Neural progenitor cell (in vitro differentiated cells): ENCODE data around the gene ULK3. TPM values are rescaled to one million over a fixed set of nuclear protein-coding genes. Genes with fewer than 3 reads are reported as not detected.
A peak's percentile ranks its signal among the peaks of the same experiment; 100 is the strongest.

ENCODE experiments used
- DNase-seq: peaks from one replicate; pipeline ENCODE4 v3.0.0-alpha.2; 2016; ENCODE audit warnings: low spot score
- H2AFZ ChIP-seq: fragments of 200-600 bp; sonication (generic); replicated peaks from 2 replicates; pipeline ENCODE4 v1.6.1; 2016; ENCODE audit warnings: antibody characterized with exemption
- H3F3A ChIP-seq: fragments of 200-600 bp; sonication (generic); 2 replicates; pipeline ENCODE4 v1.6.1; 2016; ENCODE audit warnings: antibody characterized with exemption, low read depth
- H3K27ac ChIP-seq: fragments of 200-600 bp; sonication (generic); 2 replicates; pipeline ENCODE4 v1.5.1; 2016; ENCODE audit warnings: mild to moderate bottlenecking
- H3K27me3 ChIP-seq: fragments of 200-600 bp; sonication (generic); 2 replicates; pipeline ENCODE4 v1.6.1; 2016; ENCODE audit warnings: mild to moderate bottlenecking, moderate library complexity
- H3K36me3 ChIP-seq: fragments of 200-600 bp; sonication (generic); 2 replicates; pipeline ENCODE4 v1.5.1; 2016
- H3K4me1 ChIP-seq: fragments of 200-600 bp; sonication (generic); 2 replicates; pipeline ENCODE4 v1.6.1; 2016; ENCODE audit warnings: mixed run types
- H3K4me2 ChIP-seq: fragments of 200-600 bp; sonication (generic); 2 replicates; pipeline ENCODE4 v1.6.1; 2016
- H3K4me3 ChIP-seq: fragments of 200-600 bp; sonication (generic); 2 replicates; pipeline ENCODE4 v1.5.1; 2016
- H3K79me2 ChIP-seq: fragments of 200-600 bp; sonication (generic); 2 replicates; pipeline ENCODE4 v1.6.1; 2016; ENCODE audit warnings: low read depth
- H3K9ac ChIP-seq: fragments of 200-600 bp; sonication (generic); 2 replicates; pipeline ENCODE4 v1.6.1; 2016
- H3K9me3 ChIP-seq: fragments of 200-600 bp; sonication (generic); 2 replicates; pipeline ENCODE4 v1.5.1; 2016; ENCODE audit warnings: low read depth
- H4K20me1 ChIP-seq: fragments of 200-600 bp; sonication (generic); 2 replicates; pipeline ENCODE4 v1.6.1; 2016; ENCODE audit warnings: low read depth
- H3K27ac Mint-ChIP-seq: 3 replicates; pipeline ENCODE4 v1.8.0; 2021; ENCODE audit warnings: mixed read lengths
- H3K27me3 Mint-ChIP-seq: 2 replicates; pipeline ENCODE4 v1.8.0; 2022; ENCODE audit warnings: low read depth, mild to moderate bottlenecking, inconsistent platforms, moderate library complexity, mixed read lengths; ENCODE audit not compliant: insufficient read depth
- H3K36me3 Mint-ChIP-seq: 3 replicates; pipeline ENCODE4 v1.8.0; 2021; ENCODE audit warnings: mixed read lengths
- H3K4me1 Mint-ChIP-seq: 3 replicates; pipeline ENCODE4 v1.8.0; 2021; ENCODE audit warnings: mixed read lengths
- H3K4me3 Mint-ChIP-seq: 3 replicates; pipeline ENCODE4 v1.8.0; 2021; ENCODE audit warnings: mild to moderate bottlenecking, moderate library complexity, mixed read lengths
- H3K9me3 Mint-ChIP-seq: 3 replicates; pipeline ENCODE4 v1.8.0; 2020; ENCODE audit warnings: mixed read lengths
- CTCF ChIP-seq: fragments of 200-600 bp; sonication (generic); IDR thresholded peaks from 2 replicates; pipeline ENCODE4 v1.5.1; 2017; ENCODE audit warnings: antibody characterized with exemption, mild to moderate bottlenecking
- EZH2 ChIP-seq: fragments of 200-600 bp; sonication (generic); IDR thresholded peaks from 2 replicates; pipeline ENCODE4 v1.6.1; 2017; ENCODE audit warnings: antibody characterized with exemption, mild to moderate bottlenecking, moderate library complexity
- EZH2phosphoT487 ChIP-seq: fragments of 200-600 bp; sonication (generic); IDR thresholded peaks from 2 replicates; pipeline ENCODE4 v1.6.1; 2017; ENCODE audit warnings: antibody characterized with exemption
- total RNA-seq: library from RNA; depleted of rRNA; stranded (reverse); fragments of >200 nt; gene quantifications from 2 replicates; pipeline ENCODE4 v1.2.3, GENCODE V29; 2015; ENCODE audit warnings: low replicate concordance

ULK3 gene
- total RNA-seq, 1 donor from 2014 or later = 22.7 TPM

- DNase-seq = peak; percentile 83
- no peak within 1 kb of the TSS for H3K9ac ChIP-seq
- Mint-ChIP-seq H3K27ac (no peak within 1 kb of the TSS), H3K36me3 (no peaks in the 10 kb centered on the region), H3K9me3 (no peaks in the 10 kb centered on the region), H3K27me3 (peaks cover 47% of the 10 kb centered on the region), H3K4me3 (peak within 1 kb of the TSS; percentile 15), H3K4me1 (peaks cover 20% of the 10 kb centered on the region)
- peaks cover 12% of the 10 kb centered on the region for H3F3A ChIP-seq
- H2AFZ ChIP-seq = no peak within 1 kb of the TSS
- H3K4me2 ChIP-seq = peak within 1 kb of the TSS; percentile 59
- no peaks in the 10 kb centered on the region for H3K36me3 ChIP-seq
- peaks cover 19% of the 10 kb centered on the region for H3K4me1 ChIP-seq
- H4K20me1 ChIP-seq = peaks cover 27% of the 10 kb centered on the region
- no peaks in the 10 kb centered on the region for H3K79me2 ChIP-seq
- peaks cover 58% of the 10 kb centered on the region for H3K27me3 ChIP-seq
- H3K27ac ChIP-seq = no peak within 1 kb of the TSS
- H3K4me3 ChIP-seq = no peak within 1 kb of the TSS
- no peak for TF ChIP-seq CTCF
- no peaks in the 10 kb centered on the region for H3K9me3 ChIP-seq
Observed at GRCh38 chr15:74826364-74826819, 16.6 kb downstream of the ULK3 start, which contains the start of gene CPLX3. TSS of gene CPLX3 (plus strand) at chr15:74826627. CDS start at chr15:74826704, 77 bp downstream.

- peaks cover 30% of the 10 kb centered on the region for H4K20me1 ChIP-seq
- peaks cover 24% of the 10 kb centered on the region for H3K4me1 ChIP-seq
- Mint-ChIP-seq H3K9me3 (no peaks in the 10 kb centered on the region), H3K36me3 (no peaks in the 10 kb centered on the region), H3K27me3 (peaks cover 47% of the 10 kb centered on the region), H3K4me3 (no peak overlapping the region), H3K27ac (no peak overlapping the region), H3K4me1 (peaks cover 24% of the 10 kb centered on the region)
- H3K4me3 ChIP-seq = no peak overlapping the region
- no peak for TF ChIP-seq EZH2
- TF ChIP-seq CTCF = no peak
- TF ChIP-seq EZH2phosphoT487 = no peak
- no peaks in the 10 kb centered on the region for H3K36me3 ChIP-seq
- no peak overlapping the region for H3K27ac ChIP-seq
- no peaks in the 10 kb centered on the region for H3K79me2 ChIP-seq
- H2AFZ ChIP-seq = no peak overlapping the region
- peaks cover 58% of the 10 kb centered on the region for H3K27me3 ChIP-seq
- no peaks in the 10 kb centered on the region for H3K9me3 ChIP-seq
- H3F3A ChIP-seq = peaks cover 17% of the 10 kb centered on the region
- peak overlapping the region; percentile 59 for H3K4me2 ChIP-seq
- no peak overlapping the region for H3K9ac ChIP-seq
- DNase-seq = no peak
Observed at GRCh38 chr15:74825866-74826265, 17.1 kb downstream of the ULK3 start.

- peaks cover 41% of the 10 kb centered on the region for H3K27me3 Mint-ChIP-seq
- H3K9me3 ChIP-seq = no peaks in the 10 kb centered on the region
- no peak overlapping the region for H2AFZ ChIP-seq
- TF ChIP-seq EZH2 (no peak), CTCF (no peak), EZH2phosphoT487 (no peak)
- no peak overlapping the region for H3K9ac ChIP-seq
- H3K4me2 ChIP-seq = no peak overlapping the region
- H3K9me3 Mint-ChIP-seq = no peaks in the 10 kb centered on the region
- H3K36me3 ChIP-seq = no peaks in the 10 kb centered on the region
- peaks cover 22% of the 10 kb centered on the region for H3F3A ChIP-seq
- H3K36me3 Mint-ChIP-seq = no peaks in the 10 kb centered on the region
- peaks cover 28% of the 10 kb centered on the region for H3K4me1 Mint-ChIP-seq
- H3K79me2 ChIP-seq = no peaks in the 10 kb centered on the region
- H3K4me3 Mint-ChIP-seq = peak overlapping the region; percentile 16
- H4K20me1 ChIP-seq = peaks cover 30% of the 10 kb centered on the region
- H3K27ac ChIP-seq = no peak overlapping the region
- peaks cover 30% of the 10 kb centered on the region for H3K4me1 ChIP-seq
- no peak overlapping the region for H3K27ac Mint-ChIP-seq
- no peak overlapping the region for H3K4me3 ChIP-seq
- DNase-seq = no peak
- H3K27me3 ChIP-seq = peaks cover 58% of the 10 kb centered on the region
Observed at GRCh38 chr15:74824976-74825375, 18.0 kb downstream of the ULK3 start.
